ENCODE measurements around the gene ST8SIA1.

ST8SIA1 gene

DNA sequence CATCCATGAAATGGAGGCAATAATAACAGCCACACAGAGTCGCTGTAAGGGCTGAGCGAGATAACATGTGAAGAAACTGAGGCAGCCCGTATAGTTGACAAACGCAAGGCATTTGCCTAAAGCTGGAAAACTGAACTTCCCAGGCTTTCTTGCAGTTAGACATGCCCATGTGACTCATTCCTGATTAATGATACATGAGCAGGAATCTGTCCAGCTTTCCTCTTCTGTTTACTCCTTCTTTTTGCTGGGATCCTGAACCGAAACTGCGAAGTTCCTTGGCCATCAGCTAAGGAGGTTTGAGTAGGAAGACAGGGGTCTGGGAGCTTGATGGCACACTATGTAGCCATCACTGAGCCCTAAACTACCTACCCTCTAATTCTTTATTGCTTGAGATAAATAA lies 52.2 kb downstream of the ST8SIA1 start:
- no peak for FAIRE-seq

DNA sequence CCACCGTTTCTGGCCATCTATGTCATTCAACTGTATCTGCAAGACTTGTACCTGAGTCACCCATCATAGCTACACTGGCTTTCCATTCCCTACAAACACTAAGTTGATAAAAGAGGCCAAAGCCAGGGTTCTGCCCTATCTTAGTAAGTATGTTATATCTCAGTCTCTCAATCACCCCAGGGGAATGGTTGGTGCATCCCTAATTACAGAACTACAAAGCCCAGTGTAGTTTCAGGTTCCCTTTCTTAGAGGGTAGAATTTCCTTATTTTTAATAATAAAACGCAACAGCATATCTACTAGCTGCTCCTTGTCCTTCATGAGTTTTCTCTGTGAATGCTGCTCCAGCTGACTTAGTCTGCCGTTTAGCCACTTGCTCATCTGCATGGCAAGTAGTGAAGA lies 57.6 kb downstream of the ST8SIA1 start:
- FAIRE-seq, result no peak

DNA sequence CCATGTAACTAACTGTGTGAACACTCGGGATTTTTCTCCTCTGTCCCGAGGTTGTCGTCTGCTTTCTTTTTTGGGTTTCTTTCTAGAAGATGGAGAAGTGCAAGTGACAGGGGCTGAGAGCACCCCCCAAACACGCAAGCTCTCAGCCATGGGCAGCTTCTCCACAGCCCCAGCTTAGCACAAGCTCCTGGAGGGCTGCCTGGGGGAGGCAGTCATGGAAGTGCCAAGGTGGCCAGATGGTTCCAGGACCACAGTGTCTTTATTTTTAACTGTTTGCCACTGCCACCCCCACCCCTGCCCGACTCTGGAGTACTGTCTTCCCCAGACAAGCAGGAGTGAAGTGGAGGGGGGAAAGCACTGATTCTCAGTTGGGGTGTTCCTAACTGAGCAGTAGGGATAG lies 58.2 kb downstream of the ST8SIA1 start:
- no peak for FAIRE-seq

GRCh38 chr12:22275843-22276242 lies 58.7 kb downstream of the ST8SIA1 start:
- no peak for FAIRE-seq

DNA sequence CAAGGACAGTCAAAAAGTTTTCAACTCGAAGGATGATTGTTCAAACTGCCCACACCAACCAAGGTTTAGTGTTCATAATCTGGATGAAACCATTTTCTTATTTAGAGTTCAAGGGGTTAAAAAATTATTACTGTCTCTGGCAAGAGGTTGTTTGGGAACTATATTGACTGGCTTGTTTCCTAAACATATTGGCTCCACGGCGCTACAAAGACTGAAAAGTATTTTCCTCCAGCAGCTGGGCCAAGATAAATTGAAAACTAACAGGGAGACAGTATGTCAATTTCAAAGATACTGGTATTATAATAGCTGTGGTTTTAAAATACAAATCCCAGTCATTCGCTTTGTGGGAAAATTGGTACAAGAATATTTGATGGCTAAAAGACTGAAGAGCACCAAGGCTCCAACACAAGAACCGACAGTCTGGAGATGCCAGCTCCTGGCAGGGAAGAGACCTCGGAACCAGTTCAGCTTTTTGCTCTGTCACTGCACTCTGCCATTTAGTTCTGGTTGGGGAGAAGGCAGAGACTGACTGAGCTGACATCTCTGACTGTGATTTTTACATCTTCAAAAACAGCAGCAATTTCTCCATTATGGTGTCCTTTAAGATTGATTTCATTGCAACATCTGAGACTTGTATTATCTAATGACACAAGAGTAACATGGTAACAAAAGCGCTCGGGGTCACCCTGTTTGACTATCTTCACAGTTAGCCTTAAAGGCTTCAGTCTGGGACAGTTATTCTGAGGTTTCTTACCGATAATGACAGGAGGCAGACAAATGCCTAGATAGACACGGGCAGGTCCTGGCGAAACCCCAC lies 62.0 kb downstream of the ST8SIA1 start:
- FAIRE-seq, result no peak

- no peak for FAIRE-seq
These were observed 63.5 kb downstream of the ST8SIA1 start for GRCh38 chr12:22271023-22271422.

DNA sequence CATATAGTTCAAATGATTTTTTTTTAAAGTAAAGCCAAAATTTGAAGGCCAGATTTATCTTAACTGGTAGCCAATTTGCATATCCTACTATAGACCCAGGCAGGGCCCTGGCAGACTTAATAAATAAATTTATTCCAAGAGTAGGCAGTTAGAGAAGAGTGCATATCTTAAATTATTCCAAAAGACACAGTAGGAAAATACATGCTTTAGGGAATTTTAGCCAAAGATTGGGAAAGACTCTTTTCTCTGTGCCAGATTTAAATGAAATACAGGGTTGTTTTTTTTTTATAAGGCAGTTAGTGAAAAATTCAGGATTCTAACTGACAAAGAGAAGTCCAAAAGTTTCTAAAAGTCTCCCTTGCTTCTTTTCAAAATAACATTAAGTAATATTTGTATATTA lies 65.5 kb downstream of the ST8SIA1 start:
- no peak for FAIRE-seq

GRCh38 chr12:22268406-22268805 lies 66.1 kb downstream of the ST8SIA1 start:
- FAIRE-seq, result no peak

DNA sequence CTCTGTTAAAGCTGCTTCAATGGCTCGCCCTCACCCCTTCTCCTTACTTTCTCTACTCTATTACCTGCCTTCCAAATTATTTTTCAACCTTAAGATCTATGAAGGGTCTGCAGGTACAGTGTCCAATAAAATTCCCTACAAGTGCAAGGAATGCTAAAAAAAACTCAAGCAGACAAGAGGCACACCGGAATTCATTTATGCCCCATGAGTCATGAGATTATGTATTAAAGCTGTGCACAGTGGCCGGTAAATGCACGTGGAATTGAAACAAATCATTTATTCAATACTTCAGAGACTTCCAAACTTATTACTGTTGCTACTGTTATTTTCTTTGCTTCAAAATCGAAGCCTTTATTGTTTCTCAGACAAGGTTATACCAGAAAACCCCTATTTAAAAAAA lies 68.4 kb downstream of the ST8SIA1 start:
- FAIRE-seq, result no peak

- no peak for FAIRE-seq
These were observed 70.1 kb downstream of the ST8SIA1 start for GRCh38 chr12:22264380-22264779.

- FAIRE-seq, result no peak
These were observed 72.2 kb downstream of the ST8SIA1 start for GRCh38 chr12:22262309-22262708.

DNA sequence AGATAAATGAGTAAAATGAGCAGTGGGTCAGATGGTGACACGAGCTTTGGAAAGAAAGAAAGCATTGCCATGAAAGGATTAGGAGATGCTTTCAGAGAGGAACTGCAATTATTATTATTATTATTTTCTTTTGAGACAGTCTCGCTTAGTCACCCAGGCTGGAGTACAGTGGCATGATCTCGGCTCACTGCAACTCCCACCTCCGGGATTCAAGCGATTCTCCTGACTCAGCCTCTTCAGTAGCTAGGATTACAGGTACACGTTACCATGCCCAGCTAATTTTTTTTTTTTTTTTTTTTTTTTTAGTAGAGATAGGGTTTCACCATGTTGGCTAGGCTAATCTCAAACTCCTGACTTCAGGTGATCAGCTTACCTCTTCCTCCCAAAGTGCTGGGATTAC lies 77.4 kb downstream of the ST8SIA1 start:
- no peak for FAIRE-seq

GRCh38 chr12:22256605-22257004 lies 77.9 kb downstream of the ST8SIA1 start:
- FAIRE-seq, result no peak

- no peak for FAIRE-seq
These were observed 78.5 kb downstream of the ST8SIA1 start for GRCh38 chr12:22256041-22256441.

DNA sequence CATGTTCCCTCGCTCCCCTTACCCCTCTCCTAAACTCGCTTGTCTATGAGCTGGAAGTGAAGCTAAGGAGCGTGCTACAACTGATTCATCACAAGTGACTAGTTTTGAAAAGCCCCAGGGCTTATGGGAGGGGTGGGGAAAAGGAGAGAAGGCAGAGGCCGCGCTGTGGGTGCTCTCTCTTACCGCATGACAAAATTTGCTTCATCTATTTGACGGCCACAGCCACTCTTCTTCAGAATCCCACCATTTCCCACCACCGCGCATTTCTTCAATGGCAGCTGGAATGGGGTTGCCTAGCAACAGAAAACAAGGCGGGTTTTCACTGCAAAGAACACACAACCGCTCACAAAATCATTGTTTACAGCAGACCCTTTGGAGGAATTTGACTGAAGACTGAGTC lies 79.4 kb downstream of the ST8SIA1 start:
- no peak for FAIRE-seq

GRCh38 chr12:22254478-22254877 lies 80.0 kb downstream of the ST8SIA1 start:
- no peak for FAIRE-seq

GRCh38 chr12:22252057-22252456 lies 82.5 kb downstream of the ST8SIA1 start:
- FAIRE-seq, result no peak

DNA sequence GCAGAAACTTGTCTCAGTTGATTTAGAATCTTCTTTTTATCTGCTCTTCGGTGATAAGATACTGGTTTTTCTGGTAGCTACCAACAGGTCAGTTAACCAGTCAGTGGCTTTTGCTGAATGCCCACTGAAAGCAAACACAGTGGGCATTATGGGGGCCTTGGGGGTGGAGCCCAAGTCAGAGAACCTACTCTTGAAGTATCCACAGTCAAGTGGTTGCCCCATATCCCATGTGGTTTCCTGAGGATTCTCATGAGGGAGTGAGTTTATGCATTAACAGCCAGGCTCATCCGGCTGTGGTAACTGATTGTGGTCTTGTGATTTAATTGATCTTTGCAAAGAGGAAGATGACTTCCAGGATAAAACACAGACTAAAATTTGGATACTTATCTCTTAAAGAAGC lies 83.7 kb downstream of the ST8SIA1 start:
- no peak for FAIRE-seq

DNA sequence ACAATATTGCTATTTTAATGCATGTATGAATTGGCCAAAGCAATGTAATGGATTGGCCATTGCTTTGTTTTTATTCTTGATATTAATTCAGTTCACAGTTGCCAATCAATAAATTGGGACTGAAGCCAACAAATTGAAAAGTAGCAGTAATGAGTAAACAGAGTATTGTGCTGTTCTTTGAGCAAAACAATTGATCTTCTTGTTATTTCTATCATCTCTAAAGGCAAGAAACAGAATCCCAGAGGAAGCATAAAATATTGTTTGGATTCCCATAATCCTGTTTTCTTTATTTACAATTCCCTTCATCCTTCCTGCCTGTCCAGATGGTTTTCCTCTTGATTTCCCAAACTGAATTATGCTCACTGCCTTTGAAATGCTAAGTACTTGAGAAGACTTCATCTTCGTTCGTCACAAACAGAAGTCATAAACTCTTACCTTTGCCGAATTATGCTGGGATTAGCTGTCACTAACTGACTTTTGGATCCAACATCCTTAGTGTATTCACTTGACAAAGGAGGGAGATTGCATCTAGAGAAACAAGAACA lies 85.9 kb downstream of the ST8SIA1 start:
- FAIRE-seq, result no peak

DNA sequence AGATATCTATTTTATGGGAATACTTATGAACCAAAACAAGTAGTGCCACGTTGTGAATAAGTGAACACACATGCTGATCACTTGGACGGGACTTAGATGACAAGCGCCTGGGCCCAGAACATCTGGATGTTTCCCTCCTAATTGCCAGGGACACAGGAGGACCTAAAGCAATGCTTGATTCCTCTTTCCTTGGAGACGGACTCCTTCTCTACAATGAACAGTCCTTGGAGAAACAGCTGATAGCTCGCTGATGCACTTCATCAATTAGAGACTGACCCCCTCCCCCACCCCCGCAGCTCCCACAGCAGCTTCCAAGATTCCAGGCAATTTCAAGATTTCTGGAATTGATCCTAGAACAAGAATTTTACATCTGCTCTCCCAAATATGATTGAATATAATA lies 86.4 kb downstream of the ST8SIA1 start:
- no peak for FAIRE-seq

DNA sequence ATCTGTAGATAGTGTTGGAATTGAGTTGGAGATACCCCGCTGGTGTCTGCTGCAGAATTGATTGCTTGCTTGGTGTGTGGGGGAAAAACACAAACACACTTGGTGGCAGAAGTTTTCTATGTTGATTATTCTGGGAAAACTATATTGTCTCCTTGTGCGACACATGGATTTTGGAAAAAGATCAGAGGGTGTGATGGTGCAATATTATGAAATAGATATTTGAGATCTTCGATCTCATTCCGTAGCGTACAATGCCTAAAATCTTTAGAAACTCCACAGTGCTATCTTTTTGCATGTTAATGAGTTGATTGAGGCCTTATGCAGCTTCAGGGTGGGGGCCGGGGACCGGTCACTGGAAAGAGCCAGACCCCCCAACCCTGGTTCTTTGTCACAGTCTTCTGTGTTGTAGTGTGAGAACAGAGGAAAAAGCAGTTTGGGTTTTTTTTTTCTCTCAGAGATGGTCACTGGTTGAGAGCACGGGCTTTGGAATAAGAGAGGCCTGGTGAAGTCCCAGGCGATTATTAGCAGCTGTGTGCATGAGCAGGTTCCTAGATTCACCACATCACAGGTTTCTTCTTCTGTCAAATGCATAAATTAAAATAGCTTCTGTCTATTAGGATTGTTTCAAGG lies 88.2 kb downstream of the ST8SIA1 start:
- no peak for FAIRE-seq

- no peak for FAIRE-seq
These were observed 91.8 kb downstream of the ST8SIA1 start for GRCh38 chr12:22242726-22243125.

GRCh38 chr12:22238211-22238610 lies 96.3 kb downstream of the ST8SIA1 start:
- no peak for FAIRE-seq

DNA sequence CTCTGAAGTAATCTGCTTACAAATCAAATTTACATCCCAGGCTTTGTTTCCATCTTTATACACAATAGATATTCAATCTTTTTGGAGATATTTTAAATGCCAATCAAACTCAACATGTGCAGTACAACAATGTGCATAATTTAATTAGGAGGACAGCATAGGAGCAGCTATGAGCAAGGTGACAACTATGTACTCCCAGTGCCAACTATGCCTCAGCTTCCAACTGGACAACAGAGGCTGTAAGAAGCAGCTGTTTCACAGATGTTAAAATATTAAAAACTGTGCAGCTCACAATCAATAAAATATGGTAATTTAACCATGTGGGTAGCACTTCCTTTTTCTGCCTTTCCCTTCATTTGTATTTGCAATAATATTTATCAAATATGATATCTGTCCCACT lies 99.9 kb downstream of the ST8SIA1 start:
- no peak for FAIRE-seq

DNA sequence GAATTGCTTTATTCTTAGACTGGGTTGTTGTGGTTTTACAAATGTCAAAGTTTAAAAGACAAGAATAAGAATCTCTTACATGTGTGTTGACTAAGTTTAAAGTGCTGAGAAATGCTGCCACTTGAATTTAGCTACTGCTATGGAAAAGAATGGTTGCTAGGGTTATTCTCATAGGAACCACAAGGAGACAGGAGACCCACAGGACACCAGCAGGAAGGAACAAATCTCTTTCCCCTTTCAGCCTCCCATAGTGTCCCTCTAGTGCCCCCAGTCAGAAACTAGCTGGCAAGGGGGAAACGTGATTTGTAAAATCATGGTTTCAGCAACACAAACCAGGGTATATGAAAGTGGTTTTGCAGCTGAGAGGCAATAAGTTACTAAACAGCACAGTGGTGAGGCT lies 102.7 kb downstream of the ST8SIA1 start:
- FAIRE-seq, result no peak

Data from A204.1 (cell line).